HG02870 (cell line): ENCODE data around the gene FRMD8.
"Not testable (repeated sequence)": the region's sequence is repeated elsewhere in the genome, so short reads cannot be mapped to it uniquely, and the experiment has no call there.

Source experiments
- ATAC-seq: cut with Tn5 transposase; IDR thresholded peaks from one replicate; pipeline ENCODE4 v1.9.1; 2021; ENCODE audit warnings: mild to moderate bottlenecking, moderate library complexity; ENCODE audit not compliant: unreplicated experiment

The FRMD8 gene

GRCh38 chr11:65434667-65435410 lies 48.4 kb downstream of the FRMD8 start:
- no peak for ATAC-seq

- no peak for ATAC-seq
Measured at GRCh38 chr11:65435411-65435931, 49.0 kb downstream of the FRMD8 start.

GRCh38 chr11:65435981-65436411 lies 49.6 kb downstream of the FRMD8 start:
- ATAC-seq = no peak

GRCh38 chr11:65436412-65437032 lies 50.1 kb downstream of the FRMD8 start:
- no peak for ATAC-seq

- no peak for ATAC-seq
Measured at GRCh38 chr11:65437436-65438227, 51.2 kb downstream of the FRMD8 start.

- no peak for ATAC-seq
Measured at GRCh38 chr11:65438257-65439151, 52.1 kb downstream of the FRMD8 start.

GRCh38 chr11:65439331-65440181 lies 53.1 kb downstream of the FRMD8 start:
- ATAC-seq = no peak

- peak; percentile 35 for ATAC-seq
Measured at GRCh38 chr11:65440831-65441499, 54.5 kb downstream of the FRMD8 start.

GRCh38 chr11:65442842-65443331 lies 56.5 kb downstream of the FRMD8 start:
- no peak for ATAC-seq

- no peak for ATAC-seq
Measured at GRCh38 chr11:65444314-65445051, 58.0 kb downstream of the FRMD8 start.

GRCh38 chr11:65445101-65445603 lies 58.7 kb downstream of the FRMD8 start:
- no peak for ATAC-seq

GRCh38 chr11:65445604-65446445 lies 59.4 kb downstream of the FRMD8 start:
- no peak for ATAC-seq

GRCh38 chr11:65446446-65447277 lies 60.2 kb downstream of the FRMD8 start:
- ATAC-seq = no peak

GRCh38 chr11:65448074-65448417 lies 61.6 kb downstream of the FRMD8 start:
- no peak for ATAC-seq

- ATAC-seq = no peak
Measured at GRCh38 chr11:65448418-65449105, 62.1 kb downstream of the FRMD8 start.

- not testable (repeated sequence) for ATAC-seq
Measured at GRCh38 chr11:65451301-65451700, 64.9 kb downstream of the FRMD8 start.
